ENCODE measurements around the gene CNIH4.

The CNIH4 gene

DNA sequence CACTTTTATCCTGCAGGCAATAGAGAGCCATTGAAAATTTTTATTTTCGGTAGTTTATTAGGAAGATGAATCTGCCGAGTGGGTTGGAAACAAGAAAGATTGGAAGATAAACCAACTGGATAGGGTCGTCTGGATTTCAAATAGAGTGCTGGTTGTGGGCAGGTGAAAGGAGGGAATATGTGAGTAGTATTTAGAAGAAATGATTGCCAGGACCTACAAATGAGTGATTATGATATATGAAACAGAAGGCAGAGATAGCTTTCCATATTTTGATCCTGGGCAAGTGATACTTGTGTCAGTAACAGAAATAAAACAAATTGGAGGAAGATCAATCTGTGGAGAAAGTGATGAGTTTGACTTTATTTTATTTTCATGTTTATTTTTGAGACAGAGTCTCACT lies 2.5 kb downstream of the CNIH4 start:
- no peak for DNase-seq
- no peak overlapping the region for H2AFZ ChIP-seq (ENCODE audit: low read length)
- H3K79me2 ChIP-seq (ENCODE audit: low read length) = peaks cover 65% of the 10 kb centered on the region
- no peak overlapping the region for H3K4me2 ChIP-seq (ENCODE audit: low read depth, low read length)
- no peaks in the 10 kb centered on the region for H3K9me3 ChIP-seq (replicated peaks; ENCODE audit: insufficient read depth, low read length)
- H3K4me3 ChIP-seq (ENCODE audit: low read length) = no peak overlapping the region
- TF ChIP-seq, protein P1, sequence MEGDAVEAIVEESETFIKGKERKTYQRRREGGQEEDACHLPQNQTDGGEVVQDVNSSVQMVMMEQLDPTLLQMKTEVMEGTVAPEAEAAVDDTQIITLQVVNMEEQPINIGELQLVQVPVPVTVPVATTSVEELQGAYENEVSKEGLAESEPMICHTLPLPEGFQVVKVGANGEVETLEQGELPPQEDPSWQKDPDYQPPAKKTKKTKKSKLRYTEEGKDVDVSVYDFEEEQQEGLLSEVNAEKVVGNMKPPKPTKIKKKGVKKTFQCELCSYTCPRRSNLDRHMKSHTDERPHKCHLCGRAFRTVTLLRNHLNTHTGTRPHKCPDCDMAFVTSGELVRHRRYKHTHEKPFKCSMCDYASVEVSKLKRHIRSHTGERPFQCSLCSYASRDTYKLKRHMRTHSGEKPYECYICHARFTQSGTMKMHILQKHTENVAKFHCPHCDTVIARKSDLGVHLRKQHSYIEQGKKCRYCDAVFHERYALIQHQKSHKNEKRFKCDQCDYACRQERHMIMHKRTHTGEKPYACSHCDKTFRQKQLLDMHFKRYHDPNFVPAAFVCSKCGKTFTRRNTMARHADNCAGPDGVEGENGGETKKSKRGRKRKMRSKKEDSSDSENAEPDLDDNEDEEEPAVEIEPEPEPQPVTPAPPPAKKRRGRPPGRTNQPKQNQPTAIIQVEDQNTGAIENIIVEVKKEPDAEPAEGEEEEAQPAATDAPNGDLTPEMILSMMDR (IDR thresholded peaks at IDR 0.05; ENCODE audit: low read length) = no peak
- TF ChIP-seq EZH2 (optimal IDR thresholded peaks at IDR 0.05; ENCODE audit: low read depth, low read length) = no peak
- no peak for TF ChIP-seq EZH2phosphoT487 (IDR thresholded peaks at IDR 0.05; ENCODE audit: low read length)
- H3K9ac ChIP-seq (ENCODE audit: low read length) = no peak overlapping the region
- H3K4me1 ChIP-seq (ENCODE audit: low read length) = peaks cover 9% of the 10 kb centered on the region
- no peaks in the 10 kb centered on the region for H3K36me3 ChIP-seq (replicated peaks; ENCODE audit: insufficient read depth, low read length)
- 0 out of 2 replicates have a peak, but pooled peaks cover 3% of the 10 kb centered on the region for H3F3A ChIP-seq (ENCODE audit: insufficient read depth, low read length)
- no peaks in the 10 kb centered on the region for H3K9me2 ChIP-seq (replicated peaks; ENCODE audit: insufficient read depth, low read length)
- no peak overlapping the region for H3K27ac ChIP-seq (ENCODE audit: low read length)
- no peaks in the 10 kb centered on the region for H4K20me1 ChIP-seq (ENCODE audit: insufficient read depth, low read length)
- no peaks in the 10 kb centered on the region for H3K27me3 ChIP-seq (replicated peaks; ENCODE audit: insufficient read depth, low read length)

- H3F3A ChIP-seq (ENCODE audit: insufficient read depth, low read length) = 0 out of 2 replicates have a peak, but pooled peaks cover 3% of the 10 kb centered on the region
- no peak overlapping the region for H3K4me2 ChIP-seq (ENCODE audit: low read depth, low read length)
- peaks cover 25% of the 10 kb centered on the region for H3K79me2 ChIP-seq (ENCODE audit: low read length)
- no peak overlapping the region for H2AFZ ChIP-seq (ENCODE audit: low read length)
- H3K9me2 ChIP-seq (replicated peaks; ENCODE audit: insufficient read depth, low read length) = no peaks in the 10 kb centered on the region
- H3K4me1 ChIP-seq (ENCODE audit: low read length) = no peaks in the 10 kb centered on the region
- H3K27me3 ChIP-seq (replicated peaks; ENCODE audit: insufficient read depth, low read length) = no peaks in the 10 kb centered on the region
- no peak for TF ChIP-seq EZH2phosphoT487 (IDR thresholded peaks at IDR 0.05; ENCODE audit: low read length)
- TF ChIP-seq, protein P1 (IDR thresholded peaks at IDR 0.05; ENCODE audit: low read length) = no peak
- no peak for TF ChIP-seq EZH2 (optimal IDR thresholded peaks at IDR 0.05; ENCODE audit: low read depth, low read length)
- H3K9me3 ChIP-seq (replicated peaks; ENCODE audit: insufficient read depth, low read length) = no peaks in the 10 kb centered on the region
- no peak overlapping the region for H3K9ac ChIP-seq (ENCODE audit: low read length)
- H3K36me3 ChIP-seq (replicated peaks; ENCODE audit: insufficient read depth, low read length) = 0 out of 2 replicates have a peak, but pooled peaks cover 2% of the 10 kb centered on the region
- H3K4me3 ChIP-seq (ENCODE audit: low read length) = no peak overlapping the region
- H4K20me1 ChIP-seq (ENCODE audit: insufficient read depth, low read length) = no peaks in the 10 kb centered on the region; the same call in 1 of the 2 replicates
- DNase-seq = no peak
- H3K27ac ChIP-seq (ENCODE audit: low read length) = no peak overlapping the region
Measured at GRCh38 chr1:224368409-224368808, 11.7 kb downstream of the CNIH4 start.

- H3K4me3 ChIP-seq (ENCODE audit: low read length) = no peak overlapping the region
- DNase-seq = no peak
- no peak overlapping the region for H3K9ac ChIP-seq (ENCODE audit: low read length)
- peaks cover 7% of the 10 kb centered on the region; the same call in 1 of the 2 replicates for H3K79me2 ChIP-seq (ENCODE audit: low read length)
- no peak for TF ChIP-seq EZH2phosphoT487 (IDR thresholded peaks at IDR 0.05; ENCODE audit: low read length)
- TF ChIP-seq EZH2 (optimal IDR thresholded peaks at IDR 0.05; ENCODE audit: low read depth, low read length) = no peak
- TF ChIP-seq, protein P1 (IDR thresholded peaks at IDR 0.05; ENCODE audit: low read length) = no peak
- H3K27me3 ChIP-seq (replicated peaks; ENCODE audit: insufficient read depth, low read length) = no peaks in the 10 kb centered on the region
- H2AFZ ChIP-seq (ENCODE audit: low read length) = no peak overlapping the region
- H3K4me2 ChIP-seq (ENCODE audit: low read depth, low read length) = no peak overlapping the region
- H3K27ac ChIP-seq (ENCODE audit: low read length) = no peak overlapping the region
- H3K36me3 ChIP-seq (replicated peaks; ENCODE audit: insufficient read depth, low read length) = 0 out of 2 replicates have a peak, but pooled peaks cover 2% of the 10 kb centered on the region
- H3K9me3 ChIP-seq (replicated peaks; ENCODE audit: insufficient read depth, low read length) = no peaks in the 10 kb centered on the region
- peaks cover 19% of the 10 kb centered on the region for H3F3A ChIP-seq (ENCODE audit: insufficient read depth, low read length)
- H4K20me1 ChIP-seq (ENCODE audit: insufficient read depth, low read length) = no peaks in the 10 kb centered on the region; the same call in 1 of the 2 replicates
- H3K4me1 ChIP-seq (ENCODE audit: low read length) = peaks cover 17% of the 10 kb centered on the region
- no peaks in the 10 kb centered on the region for H3K9me2 ChIP-seq (replicated peaks; ENCODE audit: insufficient read depth, low read length)
Measured at GRCh38 chr1:224373008-224373590, 16.4 kb downstream of the CNIH4 start.

Measured in MM.1S (cell line).